Caco-2 (cell line): ENCODE measurements around the gene ING4. TPM values are rescaled to one million over a fixed set of nuclear protein-coding genes. Genes with fewer than 3 reads are reported as not detected.

Source experiments
- BruUV-seq: library from RNA; stranded (reverse); fragments of 400-500 nt; replicated peaks from 2 replicates; lab custom pipeline; 2021; lab: Mats Ljungman, UMichigan
- CTCF ChIA-PET: fragments of 300-600 bp; sonication (Branson Sonifier 250); formaldehyde crosslinking; loops from one replicate; lab custom pipeline; 2022; ENCODE audit warnings: antibody characterized with exemption; lab: Charles Lee
- POLR2A ChIA-PET: fragments of 300-600 bp; sonication (Branson Sonifier 250); formaldehyde crosslinking; loops from one replicate; lab custom pipeline; 2022; ENCODE audit warnings: antibody characterized with exemption; lab: Charles Lee
- DNase-seq, 2 experiments: peaks; one replicate each; pipeline versions ENCODE4 v3.0.0 to v3.0.0-alpha.2; 2020 to 2022
- H3K27me3 ChIP-seq: replicated peaks from 2 replicates; pipeline ENCODE4 v1.6.0; 2011; ENCODE audit warnings: low read length; ENCODE audit not compliant: control insufficient read depth, insufficient read depth
- H3K36me3 ChIP-seq: 2 replicates; pipeline ENCODE4 v1.5.1; 2011; ENCODE audit warnings: low read length; ENCODE audit not compliant: control insufficient read depth, insufficient read depth
- H3K4me1 ChIP-seq: fragments of 250-450 bp; sonication (Bioruptor Pico); 2 replicates; pipeline ENCODE4 v1.5.1; 2020; ENCODE audit warnings: mild to moderate bottlenecking
- H3K4me3 ChIP-seq: 2 replicates; pipeline ENCODE4 v1.5.1; 2011; ENCODE audit warnings: low read depth, mild to moderate bottlenecking, control low read depth, low read length
- H3K9me3 ChIP-seq: fragments of 250-450 bp; sonication (Bioruptor Pico); 2 replicates; pipeline ENCODE4 v1.5.1; 2020; ENCODE audit warnings: mild to moderate bottlenecking, moderate library complexity
- H3K27ac Mint-ChIP-seq: one replicate; pipeline ENCODE4 v1.8.0; 2022; ENCODE audit warnings: mixed read lengths; ENCODE audit not compliant: unreplicated experiment
- H3K27me3 Mint-ChIP-seq: one replicate; pipeline ENCODE4 v1.8.0; 2022; ENCODE audit warnings: mixed read lengths; ENCODE audit not compliant: insufficient read depth, unreplicated experiment
- H3K36me3 Mint-ChIP-seq: one replicate; pipeline ENCODE4 v1.8.0; 2022; ENCODE audit warnings: mild to moderate bottlenecking, mixed read lengths; ENCODE audit not compliant: insufficient read depth, unreplicated experiment
- H3K4me1 Mint-ChIP-seq: one replicate; pipeline ENCODE4 v1.8.0; 2022; ENCODE audit warnings: low read depth, mixed read lengths; ENCODE audit not compliant: unreplicated experiment
- H3K4me3 Mint-ChIP-seq: one replicate; pipeline ENCODE4 v1.8.0; 2022; ENCODE audit warnings: mild to moderate bottlenecking, moderate library complexity, mixed read lengths; ENCODE audit not compliant: unreplicated experiment
- H3K9me3 Mint-ChIP-seq: one replicate; pipeline ENCODE4 v1.8.0; 2022; ENCODE audit warnings: mixed read lengths; ENCODE audit not compliant: unreplicated experiment
- intact Hi-C: fragments of 100-400 bp; cut with micrococcal nuclease; formaldehyde crosslinking; loops from one replicate; pipeline ENCODE4 v1.10.0; 2022; ENCODE audit not compliant: unreplicated experiment
- total RNA-seq: library from RNA; stranded (reverse); gene quantifications from 2 replicates; pipeline ENCODE4 v1.2.3, GENCODE V29; 2022
- TF ChIP-seq, protein P1 (sequence below), 2 experiments: fragments of 200-600 bp in 1 of 2; IDR thresholded peaks; 1 replicate in 1 of 2; 2 replicates in 1 of 2; pipeline versions ENCODE4 v1.5.1 to v1.8.0; 2011 to 2022; ENCODE audit warnings: antibody characterized with exemption in 1 of 2, control low read depth in 1 of 2, inconsistent platforms in 1 of 2, low read depth in 1 of 2, low read length in 1 of 2, mild to moderate bottlenecking in 1 of 2, moderate library complexity in 1 of 2; ENCODE audit not compliant: insufficient read depth in 1 of 2, severe bottlenecking in 1 of 2, unreplicated experiment in 1 of 2

Gene ING4
- total RNA-seq, 1 experiment from 2014 or later: 32.8 TPM

DNA sequence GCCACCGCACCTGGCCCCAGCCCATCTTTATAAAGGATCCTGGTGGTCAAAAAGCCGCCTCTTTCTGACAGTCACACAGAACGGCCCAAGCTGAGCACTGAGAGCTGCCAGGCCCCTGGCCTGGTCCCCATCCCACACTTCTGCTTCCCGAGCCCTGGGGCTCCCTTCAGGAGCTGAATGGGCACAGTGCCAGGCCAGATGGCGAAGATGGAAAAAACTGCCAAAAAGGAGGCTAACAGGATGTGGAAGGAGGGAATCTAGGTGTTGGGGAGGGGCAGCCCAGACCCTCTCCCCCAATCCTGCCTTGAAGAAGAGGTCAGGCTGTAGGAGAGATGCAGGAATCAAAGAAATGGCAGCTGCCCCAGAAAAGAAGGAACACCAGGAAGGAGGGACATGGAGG lies 32.2 kb downstream of the ING4 start:
- H3K27ac Mint-ChIP-seq: no peak overlapping the region
- TF ChIP-seq, protein P1, sequence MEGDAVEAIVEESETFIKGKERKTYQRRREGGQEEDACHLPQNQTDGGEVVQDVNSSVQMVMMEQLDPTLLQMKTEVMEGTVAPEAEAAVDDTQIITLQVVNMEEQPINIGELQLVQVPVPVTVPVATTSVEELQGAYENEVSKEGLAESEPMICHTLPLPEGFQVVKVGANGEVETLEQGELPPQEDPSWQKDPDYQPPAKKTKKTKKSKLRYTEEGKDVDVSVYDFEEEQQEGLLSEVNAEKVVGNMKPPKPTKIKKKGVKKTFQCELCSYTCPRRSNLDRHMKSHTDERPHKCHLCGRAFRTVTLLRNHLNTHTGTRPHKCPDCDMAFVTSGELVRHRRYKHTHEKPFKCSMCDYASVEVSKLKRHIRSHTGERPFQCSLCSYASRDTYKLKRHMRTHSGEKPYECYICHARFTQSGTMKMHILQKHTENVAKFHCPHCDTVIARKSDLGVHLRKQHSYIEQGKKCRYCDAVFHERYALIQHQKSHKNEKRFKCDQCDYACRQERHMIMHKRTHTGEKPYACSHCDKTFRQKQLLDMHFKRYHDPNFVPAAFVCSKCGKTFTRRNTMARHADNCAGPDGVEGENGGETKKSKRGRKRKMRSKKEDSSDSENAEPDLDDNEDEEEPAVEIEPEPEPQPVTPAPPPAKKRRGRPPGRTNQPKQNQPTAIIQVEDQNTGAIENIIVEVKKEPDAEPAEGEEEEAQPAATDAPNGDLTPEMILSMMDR (IDR thresholded peaks at IDR 0.05; ENCODE audit: insufficient read depth in 1 of 2, low read depth in 1 of 2, low read length in 1 of 2, severe bottlenecking in 1 of 2, unreplicated experiment in 1 of 2): no peak
- ChIA-PET CTCF (interaction anchor here (0.6 kb wide), 1 partner anchor 181 kb away, joined by 3 read pairs; no protein-coding TSS in a partner anchor), POLR2A (no interaction called here)
- H3K27me3 ChIP-seq: no peaks in the 10 kb centered on the region
- no TSS peak for BruUV-seq
- H3K36me3 Mint-ChIP-seq: no peaks in the 10 kb centered on the region
- H3K36me3 ChIP-seq: no peaks in the 10 kb centered on the region
- peaks cover 12% of the 10 kb centered on the region for H3K4me1 Mint-ChIP-seq
- peaks cover 10% of the 10 kb centered on the region for H3K4me1 ChIP-seq
- H3K4me3 ChIP-seq: no peak overlapping the region
- no peaks in the 10 kb centered on the region for H3K9me3 Mint-ChIP-seq
- H3K27me3 Mint-ChIP-seq: peaks cover 2% of the 10 kb centered on the region
- intact Hi-C loops: no loop called here
- H3K4me3 Mint-ChIP-seq: no peak overlapping the region
- no peak for DNase-seq
- H3K9me3 ChIP-seq: no peaks in the 10 kb centered on the region

DNA sequence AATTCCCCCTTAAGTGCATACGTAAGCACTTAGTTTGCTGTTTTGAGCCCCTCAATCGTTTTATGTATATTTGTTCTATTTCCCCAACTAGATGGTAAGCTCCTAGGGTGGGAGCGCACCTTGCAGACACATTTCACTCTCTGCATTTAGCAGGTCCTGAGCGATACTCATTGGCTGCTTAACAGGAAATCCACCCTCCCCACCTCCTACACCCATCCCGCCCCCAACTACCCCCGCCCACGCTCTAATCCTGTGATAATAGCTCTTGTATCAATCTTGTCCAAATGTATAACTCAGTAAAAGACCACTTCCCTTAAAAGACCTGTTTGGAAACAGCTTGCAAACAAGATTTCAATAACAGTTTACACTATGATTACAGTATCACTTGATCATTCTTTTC lies 35.3 kb downstream of the ING4 start:
- BruUV-seq: no TSS peak
- ChIA-PET CTCF (interaction anchor here (0.5 to 0.6 kb wide), 3 partner anchors 64 to 346 kb away, joined by 3 to 5 read pairs (median 3); no protein-coding TSS in a partner anchor), POLR2A (interaction anchor here (0.6 kb wide), 1 partner anchor 59 kb away, joined by 10 read pairs; no protein-coding TSS in a partner anchor)
- intact Hi-C loops: no loop called here
- H3K9me3 Mint-ChIP-seq: no peaks in the 10 kb centered on the region
- no peaks in the 10 kb centered on the region for H3K27me3 ChIP-seq
- TF ChIP-seq, protein P1 (IDR thresholded peaks at IDR 0.05; ENCODE audit: insufficient read depth in 1 of 2, low read depth in 1 of 2, low read length in 1 of 2, severe bottlenecking in 1 of 2, unreplicated experiment in 1 of 2): no peak
- no peaks in the 10 kb centered on the region for H3K36me3 ChIP-seq
- no peak for DNase-seq
- no peak overlapping the region for H3K27ac Mint-ChIP-seq
- no peak overlapping the region for H3K4me3 Mint-ChIP-seq
- no peaks in the 10 kb centered on the region for H3K9me3 ChIP-seq
- peaks cover 2% of the 10 kb centered on the region for H3K27me3 Mint-ChIP-seq
- H3K36me3 Mint-ChIP-seq: no peaks in the 10 kb centered on the region
- no peak overlapping the region for H3K4me3 ChIP-seq
- H3K4me1 ChIP-seq: peaks cover 6% of the 10 kb centered on the region
- peaks cover 7% of the 10 kb centered on the region for H3K4me1 Mint-ChIP-seq

DNA sequence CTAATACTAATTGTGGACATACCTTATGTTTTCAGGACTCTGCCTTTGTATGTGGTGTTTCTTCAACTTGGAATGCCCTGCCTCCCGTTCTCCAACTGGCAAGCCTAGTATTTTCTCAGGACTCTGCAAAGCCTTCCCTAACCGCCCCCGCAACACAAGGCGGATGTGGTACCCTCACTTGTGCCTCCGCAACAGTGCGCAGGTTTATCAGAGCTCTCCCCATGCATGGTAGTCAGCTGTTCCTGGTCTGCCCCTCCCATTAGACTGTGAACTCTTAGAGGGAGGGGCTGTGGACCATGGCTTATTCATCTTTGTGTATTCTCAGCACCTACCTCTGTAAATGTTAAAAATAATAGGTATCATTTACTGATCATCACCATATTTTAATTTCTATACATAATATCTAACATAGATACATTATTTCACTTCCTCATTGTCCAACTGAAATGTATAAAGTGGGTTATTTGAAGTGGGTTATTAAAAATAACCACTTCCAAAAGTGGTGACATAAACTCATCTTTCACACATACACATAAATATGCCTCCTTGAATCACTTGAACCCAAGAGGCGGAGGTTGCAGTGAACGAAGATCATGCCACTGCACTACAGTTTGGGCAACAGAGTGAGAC lies 36.1 kb downstream of the ING4 start:
- H3K4me1 ChIP-seq: no peaks in the 10 kb centered on the region
- no TSS peak for BruUV-seq
- Mint-ChIP-seq H3K27me3 (peaks cover 2% of the 10 kb centered on the region), H3K36me3 (no peaks in the 10 kb centered on the region), H3K4me3 (no peak overlapping the region), H3K27ac (no peak overlapping the region), H3K9me3 (no peaks in the 10 kb centered on the region), H3K4me1 (no peaks in the 10 kb centered on the region)
- CTCF ChIA-PET: no interaction called here
- H3K4me3 ChIP-seq: no peak overlapping the region
- intact Hi-C loops: no loop called here
- no peaks in the 10 kb centered on the region for H3K9me3 ChIP-seq
- no peaks in the 10 kb centered on the region for H3K36me3 ChIP-seq
- POLR2A ChIA-PET: no interaction called here
- TF ChIP-seq, protein P1 (IDR thresholded peaks at IDR 0.05; ENCODE audit: insufficient read depth in 1 of 2, low read depth in 1 of 2, low read length in 1 of 2, severe bottlenecking in 1 of 2, unreplicated experiment in 1 of 2): no peak
- H3K27me3 ChIP-seq: no peaks in the 10 kb centered on the region
- no peak for DNase-seq
